IMR-90 (cell line): Measurements from ENCODE around the gene ZNF26. TPM values are rescaled to one million over a fixed set of nuclear protein-coding genes. Genes with fewer than 3 reads are reported as not detected.

ENCODE experiments used
- ATAC-seq: fragments of 200-7000 bp; cut with Tn5 transposase; 2 replicates; pipeline ENCODE4 v1.9.1; 2020; ENCODE audit warnings: low read depth, mild to moderate bottlenecking, moderate library complexity
- BruUV-seq: library from RNA; stranded (reverse); fragments of 400-500 nt; replicated peaks from 2 replicates; lab custom pipeline; 2021; lab: Mats Ljungman, UMichigan
- CTCF ChIA-PET: fragments of 300-600 bp; formaldehyde crosslinking; extraction: SDS; loops from one replicate; lab custom pipeline; 2021; ENCODE audit warnings: antibody characterized with exemption; lab: Yijun Ruan, JAX
- POLR2A ChIA-PET: fragments of 300-600 bp; sonication (Branson Sonifier 250); formaldehyde crosslinking; loops from one replicate; lab custom pipeline; 2022; ENCODE audit warnings: antibody characterized with exemption; ENCODE audit not compliant: unreplicated experiment; lab: Charles Lee
- DNase-seq: peaks from one replicate; pipeline ENCODE4 v3.0.0; 2013
- H2AFZ ChIP-seq: replicated peaks from 2 replicates; pipeline ENCODE3; 2013; ENCODE audit warnings: low read length, mild to moderate bottlenecking; ENCODE audit not compliant: poor library complexity
- H2AK5ac ChIP-seq: 2 replicates; pipeline ENCODE4 v1.6.1; 2013; ENCODE audit warnings: low read depth, low read length, inconsistent platforms
- H2AK9ac ChIP-seq: replicated peaks from 2 replicates; pipeline ENCODE3; 2013; ENCODE audit warnings: mild to moderate bottlenecking, low read depth, low read length, moderate library complexity; ENCODE audit not compliant: poor library complexity
- H2BK120ac ChIP-seq: 2 replicates; pipeline ENCODE4 v1.6.1; 2013; ENCODE audit warnings: low read depth, low read length, inconsistent platforms
- H2BK15ac ChIP-seq: 3 replicates; pipeline ENCODE4 v1.6.1; 2013; ENCODE audit warnings: low read depth, low read length, inconsistent platforms
- H2BK20ac ChIP-seq: 2 replicates; pipeline ENCODE4 v1.6.1; 2013; ENCODE audit warnings: low read depth, mild to moderate bottlenecking, inconsistent platforms, low read length, moderate library complexity
- H2BK5ac ChIP-seq: 2 replicates; pipeline ENCODE4 v1.6.1; 2013; ENCODE audit warnings: mild to moderate bottlenecking, low read depth, low read length, inconsistent platforms; ENCODE audit not compliant: poor library complexity, severe bottlenecking
- H3K14ac ChIP-seq: replicated peaks from 2 replicates; pipeline ENCODE4 v1.6.1; 2013; ENCODE audit warnings: low read depth, low read length, inconsistent platforms
- H3K18ac ChIP-seq: 2 replicates; pipeline ENCODE4 v1.6.1; 2013; ENCODE audit warnings: low read depth, low read length, control low read depth
- H3K23ac ChIP-seq: 2 replicates; pipeline ENCODE4 v1.6.1; 2013; ENCODE audit warnings: low read depth, low read length, inconsistent platforms
- H3K27ac ChIP-seq: 2 replicates; pipeline ENCODE4 v1.5.1; 2013; ENCODE audit warnings: mild to moderate bottlenecking, control low read depth, low read length; ENCODE audit not compliant: insufficient read depth
- H3K27me3 ChIP-seq: 2 replicates; pipeline ENCODE4 v1.6.1; 2013; ENCODE audit warnings: low read length; ENCODE audit not compliant: control insufficient read depth, insufficient read depth
- H3K36me3 ChIP-seq: 2 replicates; pipeline ENCODE4 v1.6.1; 2013; ENCODE audit warnings: low read length, mixed read lengths; ENCODE audit not compliant: control insufficient read depth, insufficient read depth
- H3K4ac ChIP-seq: 2 replicates; pipeline ENCODE4 v1.6.1; 2013; ENCODE audit warnings: low read depth, low read length, inconsistent platforms
- H3K4me1 ChIP-seq: 2 replicates; pipeline ENCODE4 v1.6.1; 2013; ENCODE audit warnings: low read length, mixed read lengths; ENCODE audit not compliant: control insufficient read depth, insufficient read depth
- H3K4me2 ChIP-seq: 2 replicates; pipeline ENCODE4 v1.6.1; 2013; ENCODE audit warnings: low read depth, mild to moderate bottlenecking, control low read depth, low read length, moderate library complexity
- H3K4me3 ChIP-seq: 2 replicates; pipeline ENCODE4 v1.5.1; 2013; ENCODE audit warnings: low read depth, mild to moderate bottlenecking, control low read depth, low read length, moderate library complexity; ENCODE audit not compliant: insufficient read depth
- H3K56ac ChIP-seq: 2 replicates; pipeline ENCODE4 v1.6.1; 2013; ENCODE audit warnings: low read length, inconsistent platforms; ENCODE audit not compliant: insufficient read depth; ENCODE audit errors: extremely low read depth
- H3K79me1 ChIP-seq, 2 experiments: 2 replicates each; pipeline ENCODE4 v1.6.1; 2013; ENCODE audit warnings: low read length in 2 of 2, inconsistent platforms in 1 of 2, low read depth in 1 of 2
- H3K9ac ChIP-seq: 2 replicates; pipeline ENCODE4 v1.6.1; 2013; ENCODE audit warnings: low read depth, low read length, control low read depth
- H3K9me1 ChIP-seq: 2 replicates; pipeline ENCODE4 v1.6.1; 2013; ENCODE audit warnings: low read length, inconsistent platforms; ENCODE audit not compliant: insufficient read depth
- H3K9me3 ChIP-seq: 2 replicates; pipeline ENCODE4 v1.6.1; 2013; ENCODE audit warnings: low read length; ENCODE audit not compliant: control insufficient read depth, insufficient read depth
- H4K20me1 ChIP-seq: 2 replicates; pipeline ENCODE4 v1.6.1; 2013; ENCODE audit warnings: low read length, inconsistent platforms; ENCODE audit not compliant: insufficient read depth
- H4K5ac ChIP-seq: 2 replicates; pipeline ENCODE4 v1.6.1; 2013; ENCODE audit warnings: mild to moderate bottlenecking, low read depth, low read length, control low read depth
- H4K8ac ChIP-seq, 2 experiments: 2 replicates each; pipeline ENCODE4 v1.6.1; 2013; ENCODE audit warnings: low read depth in 2 of 2, low read length in 2 of 2, control low read depth in 1 of 2, inconsistent platforms in 1 of 2
- H4K91ac ChIP-seq: 2 replicates; pipeline ENCODE4 v1.6.1; 2013; ENCODE audit warnings: low read depth, low read length, inconsistent platforms; ENCODE audit not compliant: insufficient read depth
- BHLHE40 ChIP-seq: fragments of 150-350 bp; IDR thresholded peaks from 2 replicates; pipeline ENCODE4 v1.6.1; 2016; ENCODE audit warnings: mild to moderate bottlenecking, low read depth, low read length
- CTCF ChIP-seq: conservative IDR thresholded peaks from 2 replicates; pipeline ENCODE4 v1.5.1; 2012; ENCODE audit warnings: mild to moderate bottlenecking, low read depth, low read length, improper control_type of control experiment
- ELK1 ChIP-seq: fragments of 150-350 bp; IDR thresholded peaks from 2 replicates; pipeline ENCODE4 v1.6.1; 2016; ENCODE audit warnings: low read depth, mild to moderate bottlenecking, low read length, moderate library complexity, borderline replicate concordance
- FOS ChIP-seq: fragments of 150-350 bp; IDR thresholded peaks from 2 replicates; pipeline ENCODE4 v1.6.1; 2016; ENCODE audit warnings: low read depth, low read length
- MAFK ChIP-seq: IDR thresholded peaks from 2 replicates; pipeline ENCODE4 v1.6.1; 2012; ENCODE audit warnings: low read depth, low read length, improper control_type of control experiment
- MAZ ChIP-seq: IDR thresholded peaks from 2 replicates; pipeline ENCODE4 v1.6.1; 2012; ENCODE audit warnings: low read depth, mild to moderate bottlenecking, low read length, improper control_type of control experiment, moderate library complexity, borderline replicate concordance
- POLR2A ChIP-seq: IDR thresholded peaks from 2 replicates; pipeline ENCODE4 v1.6.1; 2012; ENCODE audit warnings: mild to moderate bottlenecking, low read depth, low read length
- RAD21 ChIP-seq: IDR thresholded peaks from 2 replicates; pipeline ENCODE4 v1.6.1; 2012; ENCODE audit warnings: low read length, improper control_type of control experiment
- RCOR1 ChIP-seq: IDR thresholded peaks from 2 replicates; pipeline ENCODE4 v1.6.1; 2012; ENCODE audit warnings: mild to moderate bottlenecking, low read length, improper control_type of control experiment; ENCODE audit not compliant: insufficient replicate concordance
- WGBS, 2 experiments: methylation state at CpG; one replicate each; pipeline versions ENCODE4 v1.1.5 to v1.1.7; 2013; ENCODE audit warnings: missing lambda C conversion rate in 2 of 2; ENCODE audit not compliant: insufficient read length in 1 of 2; ENCODE audit errors: extremely low coverage in 2 of 2; 5-methylcytosine and 5-hydroxymethylcytosine counted together
- dilution Hi-C: fragments of 300-500 bp; cut with HindIII; formaldehyde crosslinking; loops from one replicate; pipeline ENCODE4 v1.14.3; 2018; ENCODE audit warnings: low sequenced_read_pairs; ENCODE audit not compliant: unreplicated experiment
- in situ Hi-C: fragments of 300-500 bp; cut with MboI; formaldehyde crosslinking; loops from 3 replicates; pipeline ENCODE4 v1.14.3; 2019; ENCODE audit warnings: low sequenced_read_pairs, inconsistent platforms, mixed read lengths
- intact Hi-C: fragments of 100-400 bp; cut with micrococcal nuclease; formaldehyde crosslinking; loops from 2 replicates; pipeline ENCODE4 v1.10.0; 2022
- polyA plus RNA-seq, 3 experiments: library from polyadenylated mRNA; depleted of rRNA; stranded (reverse); fragments of >200 nt; gene quantifications; 2 replicates each; pipeline ENCODE4 v1.2.3, GENCODE V29; 2012; ENCODE audit warnings: low replicate concordance in 1 of 3
- total RNA-seq: library from RNA; depleted of rRNA; stranded (reverse); fragments of >200 nt; gene quantifications from 2 replicates; pipeline ENCODE4 v1.2.3, GENCODE V29; 2012

ZNF26 gene
- total and polyA plus RNA-seq, 2 of the 4 experiments (the other 2 are of a cell fraction): 6.3 to 11.8 TPM

- ChIA-PET POLR2A (interaction anchor here (0.6 kb wide), 1 partner anchor 10 kb away, joined by 3 read pairs; no protein-coding TSS in a partner anchor), CTCF (no interaction called here)
- Histone ChIP-seq H2AFZ (no peak overlapping the region), H3K9ac (no peak overlapping the region), H3K27me3 (no peaks in the 10 kb centered on the region), H2AK9ac (no peak overlapping the region), H3K9me3 (peaks cover 77% of the 10 kb centered on the region), H3K56ac (no peak overlapping the region), H2BK15ac (no peak overlapping the region), H2AK5ac (no peak overlapping the region), H4K5ac (no peak overlapping the region), H3K79me1 (no peaks in the 10 kb centered on the region), H3K27ac (no peak overlapping the region), H3K36me3 (peaks cover 31% of the 10 kb centered on the region), H3K4me1 (no peaks in the 10 kb centered on the region), H3K9me1 (no peaks in the 10 kb centered on the region), H3K4me3 (no peak overlapping the region), H3K14ac (no peak overlapping the region), H4K91ac (no peak overlapping the region), H3K4ac (no peak overlapping the region), H2BK5ac (no peak overlapping the region), H4K8ac (no peak overlapping the region), H2BK120ac (no peak overlapping the region), H4K20me1 (no peaks in the 10 kb centered on the region), H2BK20ac (no peak overlapping the region), H3K4me2 (no peak overlapping the region), H3K18ac (no peak overlapping the region), H3K23ac (no peak overlapping the region)
- dilution Hi-C loops: no loop called here
- in situ Hi-C loops: no loop called here
- TF ChIP-seq FOS (no peak), RCOR1 (no peak), BHLHE40 (no peak), MAFK (no peak), CTCF (no peak), RAD21 (no peak), MAZ (no peak), ELK1 (no peak), POLR2A (no peak)
- peak; percentile 2 for DNase-seq
- no TSS peak for BruUV-seq
- intact Hi-C loops: no loop called here
- no CpG with 5 or more reads among the region's 8 CpGs for WGBS, 2 experiments
- no peak for ATAC-seq
Measured at GRCh38 chr12:133058203-133059113, 72.3 kb downstream of the ZNF26 start.
